ENCODE data around the gene RUNX2. TPM values are rescaled to one million over a fixed set of nuclear protein-coding genes. Genes with fewer than 3 reads are reported as not detected.

RUNX2 gene
- total and polyA plus RNA-seq, 2 experiments from 2014 or later = 0.66 to 1.7 TPM

GRCh38 chr6:45417436-45417835 is 89.3 kb downstream of the RUNX2 start:
- Mint-ChIP-seq H3K9me3 (no peaks in the 10 kb centered on the region), H3K27ac (no peak overlapping the region), H3K4me3 (no peak overlapping the region), H3K36me3 (ENCODE audit: low read depth) (no peaks in the 10 kb centered on the region; the same call in 2 of the 3 replicates), H3K27me3 (ENCODE audit: insufficient read depth, low read depth, poor library complexity) (peaks cover 40% of the 10 kb centered on the region), H3K4me1 (peaks cover 18% of the 10 kb centered on the region)
- no peaks in the 10 kb centered on the region for H3K79me2 ChIP-seq (replicated peaks; ENCODE audit: insufficient read depth)
- peaks cover 24% of the 10 kb centered on the region for H3K4me1 ChIP-seq (ENCODE audit: insufficient read depth)
- ATAC-seq (no peak), DNase-seq (ENCODE audit: low spot score) (no peak)
- TF ChIP-seq EZH2 (IDR thresholded peaks at IDR 0.05; ENCODE audit: low read depth, unreplicated experiment) (no peak), EZH2phosphoT487 (IDR thresholded peaks at IDR 0.05; ENCODE audit: unreplicated experiment) (no peak), ZNF462 (CRISPR knock-in tag; IDR thresholded peaks at IDR 0.05) (no peak), JUNB (IDR thresholded peaks at IDR 0.05; ENCODE audit: unreplicated experiment) (no peak), REST (IDR thresholded peaks at IDR 0.05; ENCODE audit: unreplicated experiment) (no peak), ETS1 (IDR thresholded peaks at IDR 0.05) (no peak), ZNF331 (CRISPR knock-in tag; IDR thresholded peaks at IDR 0.05; ENCODE audit: low read depth) (no peak)
- H3K27me3 ChIP-seq (ENCODE audit: insufficient read depth) = peaks cover 72% of the 10 kb centered on the region
- no peak overlapping the region for H2AFZ ChIP-seq
- no peaks in the 10 kb centered on the region for H3K36me3 ChIP-seq (ENCODE audit: insufficient read depth)
- H3K9me2 ChIP-seq (ENCODE audit: insufficient read depth) = no peaks in the 10 kb centered on the region
- no peaks in the 10 kb centered on the region for H3F3A ChIP-seq (replicated peaks; ENCODE audit: low read depth)
- H4K20me1 ChIP-seq (replicated peaks; ENCODE audit: insufficient read depth) = no peaks in the 10 kb centered on the region
- H3K4me2 ChIP-seq = no peak overlapping the region
- H3K4me3 ChIP-seq = no peak overlapping the region
- H3K27ac ChIP-seq (ENCODE audit: low read depth) = no peak overlapping the region
